Natural killer cell treated with Interleukin-12 subunit alpha and Interleukin-12 subunit beta and Interleukin-15 and Interleukin-18, amount 100 ng/mL, for 72 hours (primary cell): ENCODE data around the gene COL24A1. TPM values are rescaled to one million over a fixed set of nuclear protein-coding genes. Genes with fewer than 3 reads are reported as not detected.
"Not testable (repeated sequence)": the region's sequence is repeated elsewhere in the genome, so short reads cannot be mapped to it uniquely, and the experiment has no call there.

Experiments
- ATAC-seq, 2 donors: fragments of 150-1000 bp; cut with Tn5 transposase in 1 of 2; sonication (Bioruptor Pico), chemical (Tn5 transposase) in 1 of 2; 2 replicates each; pipeline ENCODE4 v1.10.0; 2021
- DNase-seq: peaks from one replicate; pipeline ENCODE4 v3.0.0; 2022; ENCODE audit warnings: low spot score
- H3K27ac Mint-ChIP-seq, 2 donors: 1 replicate in 1 of 2; 2 replicates in 1 of 2; pipeline ENCODE4 v1.8.0; 2022; ENCODE audit warnings: mixed read lengths in 2 of 2, mild to moderate bottlenecking in 1 of 2, moderate library complexity in 1 of 2
- H3K27me3 Mint-ChIP-seq, 2 donors: 1 replicate in 1 of 2; 2 replicates in 1 of 2; pipeline ENCODE4 v1.8.0; 2022; ENCODE audit warnings: mixed read lengths in 2 of 2
- H3K36me3 Mint-ChIP-seq: one replicate; pipeline ENCODE4 v1.8.0; 2022; ENCODE audit warnings: mixed read lengths
- H3K4me1 Mint-ChIP-seq, 2 donors: 1 replicate in 1 of 2; 2 replicates in 1 of 2; pipeline ENCODE4 v1.8.0; 2022; ENCODE audit warnings: low read depth in 2 of 2, mixed read lengths in 2 of 2, mild to moderate bottlenecking in 1 of 2
- H3K4me3 Mint-ChIP-seq: one replicate; pipeline ENCODE4 v1.8.0; 2022; ENCODE audit warnings: mixed read lengths
- H3K9me3 Mint-ChIP-seq: 2 replicates; pipeline ENCODE4 v1.8.0; 2022; ENCODE audit warnings: mixed read lengths
- total RNA-seq, 2 donors: library from RNA; stranded (reverse); gene quantifications; one replicate each; pipeline ENCODE4 v1.2.3, GENCODE V29; 2022

Gene COL24A1
- total RNA-seq, 2 donors from 2014 or later: not detected

GRCh38 chr1:86140281-86140880 lies 16.2 kb downstream of the COL24A1 start:
- Mint-ChIP-seq H3K36me3 (no peaks in the 10 kb centered on the region), H3K9me3 (peaks cover 14% of the 10 kb centered on the region), H3K27ac (no peak overlapping the region), H3K4me1 (no peaks in the 10 kb centered on the region), H3K27me3 (no peaks in the 10 kb centered on the region), H3K4me3 (no peak overlapping the region)
- ATAC-seq (no peak), DNase-seq (no peak)

DNA sequence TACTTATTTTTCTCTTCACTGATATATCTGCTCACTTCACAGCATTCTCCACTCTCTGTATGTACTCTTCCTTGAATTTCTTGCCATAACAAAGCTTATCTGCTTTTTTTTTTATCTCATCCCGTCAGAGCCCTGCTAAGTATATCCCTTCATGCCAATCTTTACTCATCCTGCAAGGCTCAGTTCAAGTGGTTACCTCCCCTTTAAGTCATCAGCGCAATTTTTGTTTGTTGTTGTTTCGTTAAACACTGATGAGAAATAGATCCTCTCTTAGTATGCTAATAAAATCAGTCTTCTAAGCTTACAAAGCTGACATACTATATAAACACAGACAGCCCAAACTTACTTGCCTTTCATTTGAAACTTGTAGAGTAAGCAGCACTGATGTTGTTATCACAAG lies 17.8 kb downstream of the COL24A1 start:
- Mint-ChIP-seq H3K27ac (no peak overlapping the region), H3K27me3 (no peaks in the 10 kb centered on the region), H3K4me3 (no peak overlapping the region), H3K36me3 (no peaks in the 10 kb centered on the region), H3K4me1 (no peaks in the 10 kb centered on the region), H3K9me3 (peaks cover 14% of the 10 kb centered on the region)
- DNase-seq: no peak
- no peak for ATAC-seq

DNA sequence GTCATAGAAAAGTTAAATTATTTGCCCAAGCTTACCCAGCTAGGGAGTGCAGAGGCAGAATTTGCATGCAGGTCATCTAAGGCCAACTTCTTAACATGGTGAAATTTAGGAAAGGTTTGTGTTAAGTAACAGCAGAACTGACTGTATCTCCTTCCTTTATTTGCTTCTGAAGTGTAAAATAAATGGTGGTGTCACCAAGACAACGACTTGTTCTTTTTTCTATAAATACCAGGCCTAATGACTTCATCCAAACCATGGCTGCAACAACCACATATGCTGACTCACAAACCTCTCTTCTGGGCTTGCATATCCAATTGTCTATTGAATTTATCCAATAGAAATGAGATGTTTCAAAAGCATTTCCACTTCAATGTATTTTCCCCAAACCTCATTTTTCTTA lies 19.1 kb downstream of the COL24A1 start:
- Mint-ChIP-seq H3K27ac (no peak overlapping the region), H3K4me3 (no peak overlapping the region), H3K4me1 (no peaks in the 10 kb centered on the region), H3K36me3 (no peaks in the 10 kb centered on the region), H3K9me3 (peaks cover 14% of the 10 kb centered on the region), H3K27me3 (no peaks in the 10 kb centered on the region)
- DNase-seq: no peak
- ATAC-seq: peak in 1 of 2 donors; percentile 53

- Mint-ChIP-seq H3K27me3 (no peaks in the 10 kb centered on the region), H3K9me3 (no peaks in the 10 kb centered on the region), H3K27ac (no peak overlapping the region), H3K4me1 (no peaks in the 10 kb centered on the region), H3K4me3 (no peak overlapping the region), H3K36me3 (no peaks in the 10 kb centered on the region)
- ATAC-seq: no peak
- no peak for DNase-seq
Observed at GRCh38 chr1:86119214-86119764, 37.3 kb downstream of the COL24A1 start.

GRCh38 chr1:86114816-86115400 lies 41.7 kb downstream of the COL24A1 start:
- DNase-seq (no peak), ATAC-seq (no peak)
- H3K27ac Mint-ChIP-seq: no peak overlapping the region
- H3K4me1 Mint-ChIP-seq: no peaks in the 10 kb centered on the region
- peaks cover 2% of the 10 kb centered on the region for H3K9me3 Mint-ChIP-seq
- H3K36me3 Mint-ChIP-seq: no peaks in the 10 kb centered on the region
- no peaks in the 10 kb centered on the region for H3K27me3 Mint-ChIP-seq
- no peak overlapping the region for H3K4me3 Mint-ChIP-seq

DNA sequence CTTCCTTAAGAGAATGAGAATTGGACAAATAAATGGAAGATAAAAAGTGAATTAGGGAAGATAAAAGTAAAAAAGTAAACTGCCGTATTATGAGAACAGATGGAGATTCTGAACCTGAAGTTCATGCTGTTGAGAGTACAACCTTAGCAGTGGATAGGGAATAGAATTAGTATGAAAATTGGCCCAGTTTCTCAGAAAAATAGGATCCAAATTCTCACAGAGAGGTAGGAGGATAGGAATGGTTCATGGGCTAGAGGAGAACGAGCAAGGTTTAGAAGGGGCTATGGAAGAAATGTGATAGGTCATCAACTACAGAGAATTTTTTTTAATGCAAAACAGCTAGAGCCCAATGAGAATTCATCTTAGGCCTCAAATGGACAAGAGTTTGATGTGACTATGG lies 42.3 kb downstream of the COL24A1 start:
- H3K27ac Mint-ChIP-seq: no peak overlapping the region
- H3K36me3 Mint-ChIP-seq: no peaks in the 10 kb centered on the region
- no peak for ATAC-seq
- DNase-seq: no peak
- H3K27me3 Mint-ChIP-seq: no peaks in the 10 kb centered on the region
- peaks cover 2% of the 10 kb centered on the region for H3K9me3 Mint-ChIP-seq
- no peaks in the 10 kb centered on the region for H3K4me1 Mint-ChIP-seq
- H3K4me3 Mint-ChIP-seq: no peak overlapping the region

DNA sequence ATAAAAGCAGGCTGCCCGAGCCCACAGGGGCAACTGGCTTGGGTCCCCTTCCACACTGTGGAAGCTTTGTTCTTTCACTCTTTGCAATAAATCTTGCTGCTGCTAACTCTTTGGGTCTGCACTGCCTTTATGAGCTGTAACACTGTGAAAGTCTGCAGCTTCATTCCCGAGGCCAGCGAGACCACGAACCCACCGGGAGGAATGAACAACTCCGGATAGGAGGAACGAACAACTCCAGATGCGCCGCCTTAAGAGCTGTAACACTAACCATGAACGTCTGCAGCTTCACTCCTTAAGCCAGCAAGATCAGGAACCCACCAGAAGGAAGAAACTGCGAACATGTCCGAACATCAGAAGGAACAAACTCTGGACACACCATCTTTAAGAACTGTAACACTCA lies 45.0 kb downstream of the COL24A1 start:
- not testable (repeated sequence) for H3K4me1 Mint-ChIP-seq, ATAC-seq, H3K27ac Mint-ChIP-seq, H3K36me3 Mint-ChIP-seq, H3K27me3 Mint-ChIP-seq, H3K9me3 Mint-ChIP-seq, DNase-seq, H3K4me3 Mint-ChIP-seq

DNA sequence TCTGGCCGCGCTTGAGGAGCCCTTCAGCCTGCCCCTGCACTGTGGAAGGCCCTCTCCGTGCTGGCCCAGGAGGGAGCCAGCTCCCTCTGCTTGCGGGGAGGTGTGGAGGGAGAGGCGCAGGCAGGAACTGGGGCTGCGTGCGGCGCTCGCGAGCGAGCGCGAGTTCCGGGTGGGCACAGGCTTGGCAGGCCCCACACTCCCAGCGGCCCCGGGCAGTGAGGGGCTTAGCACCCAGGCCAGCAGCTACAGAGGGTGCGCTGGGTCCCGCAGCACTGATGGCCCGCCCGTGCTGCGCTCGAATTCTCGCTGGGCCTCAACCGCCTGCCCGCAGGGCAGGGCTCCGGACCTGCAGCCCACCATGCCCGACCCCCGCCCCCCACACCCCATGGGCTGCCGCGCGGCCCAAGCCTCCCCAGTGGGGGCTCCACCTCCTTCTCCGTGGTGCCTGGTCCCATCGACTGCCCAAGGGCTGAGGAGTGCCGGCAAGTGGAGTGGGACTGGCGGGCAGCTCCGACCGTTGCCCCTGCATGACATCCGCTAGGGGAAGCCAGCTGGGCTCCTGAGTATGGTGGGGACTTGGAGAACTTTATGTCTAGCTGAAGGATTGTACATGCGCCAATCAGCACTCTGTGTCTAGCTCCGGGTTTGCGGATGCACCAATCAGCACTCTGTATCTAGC lies 46.0 kb downstream of the COL24A1 start:
- ATAC-seq: no peak
- H3K4me1 Mint-ChIP-seq: no peaks in the 10 kb centered on the region

DNA sequence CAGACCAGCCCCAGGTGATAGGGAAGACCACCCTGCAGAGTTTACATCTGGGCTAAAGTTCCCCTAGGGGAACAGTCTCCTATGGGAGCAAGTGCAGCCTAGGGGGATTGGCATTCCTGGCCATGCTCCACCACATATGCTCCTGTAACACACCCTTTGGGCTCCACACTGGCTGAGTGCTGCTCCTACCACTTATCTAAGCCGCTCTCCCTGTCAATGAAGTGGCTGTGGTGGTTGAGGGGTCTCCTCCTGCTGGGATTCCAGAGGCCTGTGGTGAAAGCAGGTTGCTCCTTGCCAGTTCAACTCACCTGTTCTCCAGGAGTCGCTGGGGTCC lies 51.1 kb downstream of the COL24A1 start:
- Mint-ChIP-seq H3K27me3 (no peaks in the 10 kb centered on the region), H3K9me3 (peaks cover 10% of the 10 kb centered on the region), H3K27ac (no peak overlapping the region), H3K4me3 (no peak overlapping the region), H3K36me3 (no peaks in the 10 kb centered on the region), H3K4me1 (no peaks in the 10 kb centered on the region)
- ATAC-seq (no peak), DNase-seq (no peak)

More for the DNA sequence above, 46.0 kb downstream of the COL24A1 start:
- Mint-ChIP-seq H3K36me3 (no peaks in the 10 kb centered on the region), H3K9me3 (peaks cover 6% of the 10 kb centered on the region), H3K27ac (no peak overlapping the region), H3K4me3 (no peak overlapping the region), H3K27me3 (no peaks in the 10 kb centered on the region)
- no peak for DNase-seq

DNA sequence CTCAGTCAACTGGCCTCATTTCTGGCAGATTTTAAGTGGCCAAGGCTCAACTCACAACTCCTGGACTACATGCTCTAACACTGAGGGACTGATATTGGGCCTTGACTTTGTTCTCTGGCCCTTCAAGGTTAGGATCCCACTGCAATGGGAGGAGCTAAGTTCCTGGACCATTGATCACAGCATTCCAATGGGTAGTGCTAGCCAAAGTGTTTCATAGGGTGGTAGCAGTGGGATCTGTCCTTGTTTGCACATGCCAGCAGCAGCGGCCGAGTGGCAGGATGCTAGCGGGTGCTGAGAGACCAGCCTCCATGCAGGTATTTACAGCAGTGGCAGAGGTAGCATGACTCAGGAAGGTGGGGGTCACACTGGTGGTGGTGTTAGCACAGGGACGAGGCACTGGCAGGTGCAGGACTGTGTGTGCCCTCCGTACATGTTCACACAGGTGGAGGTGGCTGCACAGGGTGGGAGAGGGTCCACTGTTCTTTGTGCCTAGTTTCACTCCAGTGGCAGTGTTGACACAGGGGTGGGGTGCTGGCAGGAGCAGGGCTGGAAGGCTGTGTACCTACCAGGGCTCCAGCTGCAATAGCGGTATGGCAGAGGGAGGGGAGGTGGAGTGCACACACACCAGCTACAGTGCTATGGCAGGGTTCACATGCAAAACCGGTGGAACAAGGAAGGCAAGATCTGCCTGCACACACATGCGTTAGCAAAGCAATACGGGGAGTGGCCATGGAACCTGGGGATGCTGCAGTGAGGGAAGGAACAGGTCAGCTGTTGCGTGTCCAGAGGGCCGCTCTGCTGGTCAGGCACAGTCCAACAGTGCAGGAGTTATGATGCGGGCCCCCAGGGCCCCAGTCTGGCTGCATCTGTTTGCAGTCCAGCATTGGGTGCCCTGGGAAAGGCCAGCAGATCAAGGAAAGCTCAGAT lies 51.7 kb downstream of the COL24A1 start:
- H3K4me1 Mint-ChIP-seq: no peaks in the 10 kb centered on the region
- H3K4me3 Mint-ChIP-seq: no peak overlapping the region
- no peaks in the 10 kb centered on the region for H3K27me3 Mint-ChIP-seq
- DNase-seq (no peak), ATAC-seq (peak; percentile 27 to 55)
- no peaks in the 10 kb centered on the region for H3K36me3 Mint-ChIP-seq
- H3K9me3 Mint-ChIP-seq: peaks cover 10% of the 10 kb centered on the region
- H3K27ac Mint-ChIP-seq: no peak overlapping the region

- Mint-ChIP-seq H3K4me3 (no peak overlapping the region), H3K27me3 (no peaks in the 10 kb centered on the region), H3K9me3 (peaks cover 10% of the 10 kb centered on the region), H3K36me3 (no peaks in the 10 kb centered on the region), H3K4me1 (peaks cover 0 to 4% of the 10 kb centered on the region in 2 donors), H3K27ac (no peak overlapping the region)
- ATAC-seq (no peak), DNase-seq (no peak)
Observed at GRCh38 chr1:86101616-86102015, 55.0 kb downstream of the COL24A1 start.

GRCh38 chr1:86100401-86100800 lies 56.2 kb downstream of the COL24A1 start:
- peaks cover 0 to 4% of the 10 kb centered on the region in 2 donors for H3K4me1 Mint-ChIP-seq
- peaks cover 7% of the 10 kb centered on the region for H3K9me3 Mint-ChIP-seq
- H3K4me3 Mint-ChIP-seq: no peak overlapping the region
- DNase-seq: no peak
- no peak for ATAC-seq
- H3K27ac Mint-ChIP-seq: no peak overlapping the region
- H3K36me3 Mint-ChIP-seq: no peaks in the 10 kb centered on the region
- H3K27me3 Mint-ChIP-seq: no peaks in the 10 kb centered on the region

- Mint-ChIP-seq H3K36me3 (no peaks in the 10 kb centered on the region), H3K4me3 (no peak overlapping the region), H3K4me1 (peaks cover 0 to 4% of the 10 kb centered on the region in 2 donors), H3K27me3 (no peaks in the 10 kb centered on the region), H3K9me3 (peaks cover 10% of the 10 kb centered on the region), H3K27ac (no peak overlapping the region)
- DNase-seq: no peak
- no peak for ATAC-seq
Observed at GRCh38 chr1:86089765-86090164, 66.8 kb downstream of the COL24A1 start.
